ENCODE data around the gene SARNP. TPM values are rescaled to one million over a fixed set of nuclear protein-coding genes. Genes with fewer than 3 reads are reported as not detected.

The SARNP gene
- total RNA-seq, 8 experiments from 2014 or later: 81.9 to 148 (median 114) TPM

GRCh38 chr12:55733858-55734257, 83.7 kb downstream of the SARNP start:
- peaks cover 12 to 16% of the 10 kb centered on the region in 2 donors for H3K4me1 ChIP-seq (replicated peaks in 1 of 2)
- no peak overlapping the region for H3K4me3 ChIP-seq
- 50 to 100% (median 100%) methylated on average over 1 to 2 of the region's 2 CpGs; no CpG with 5 or more reads in 4 of the 10 experiments for WGBS, 10 experiments
- in situ Hi-C loops (cut with MboI; ENCODE audit: low pct_unique_long_range_greater_than_20kb in 2 of 9, low sequenced_read_pairs in 9 of 9, unreplicated experiment in 9 of 9): loop anchor here in 5 of 9 experiments (10.0 to 25.0 kb wide), 3 partner anchors 203 to 303 kb away; partner anchors contain the start of genes DGKA (in 3 of the 5), PYM1 (in 3 of the 5) and RPS26 (in 2 of the 5)
- no peak overlapping the region for H3K27ac ChIP-seq
- no peak for ATAC-seq (replicated peaks in 6 of 8)

GRCh38 chr12:55733021-55733555, 84.4 kb downstream of the SARNP start:
- H3K4me3 ChIP-seq: no peak overlapping the region
- peaks cover 12 to 16% of the 10 kb centered on the region in 2 donors for H3K4me1 ChIP-seq (replicated peaks in 1 of 2)
- in situ Hi-C loops (cut with MboI; ENCODE audit: low pct_unique_long_range_greater_than_20kb in 2 of 9, low sequenced_read_pairs in 9 of 9, unreplicated experiment in 9 of 9): loop anchor here in 5 of 9 experiments (10.0 to 25.0 kb wide), 3 partner anchors 204 to 304 kb away; partner anchors contain the start of genes DGKA (in 3 of the 5), PYM1 (in 3 of the 5) and RPS26 (in 2 of the 5)
- no peak for ATAC-seq (replicated peaks in 6 of 8)
- no peak overlapping the region for H3K27ac ChIP-seq
- 75 to 100% (median 90%) methylated on average over 1 to 7 of the region's 14 CpGs; no CpG with 5 or more reads in 3 of the 10 experiments for WGBS, 10 experiments

- H3K4me3 ChIP-seq: no peak overlapping the region
- H3K4me1 ChIP-seq (replicated peaks in 1 of 2): peaks cover 14% of the 10 kb centered on the region in 2 donors
- WGBS, 10 experiments: 80 to 100% (median 84%) methylated on average over 1 to 2 of the region's 4 CpGs; no CpG with 5 or more reads in 6 of the 10 experiments
- no peak overlapping the region for H3K27ac ChIP-seq
- no peak for ATAC-seq (replicated peaks in 6 of 8)
- in situ Hi-C loops (cut with MboI; ENCODE audit: low pct_unique_long_range_greater_than_20kb in 2 of 9, low sequenced_read_pairs in 9 of 9, unreplicated experiment in 9 of 9): loop anchor here in 5 of 9 experiments (10.0 to 25.0 kb wide), 3 partner anchors 205 to 305 kb away; partner anchors contain the start of genes DGKA (in 3 of the 5), PYM1 (in 3 of the 5) and RPS26 (in 2 of the 5)
Measured at GRCh38 chr12:55732288-55732687, 85.2 kb downstream of the SARNP start.

GRCh38 chr12:55729819-55730818, 87.4 kb downstream of the SARNP start:
- peaks cover 10 to 18% of the 10 kb centered on the region in 2 donors for H3K4me1 ChIP-seq (replicated peaks in 1 of 2)
- 2 to 22% (median 13%) methylated on average over 4 to 11 of the region's 19 CpGs; no CpG with 5 or more reads in 1 of the 10 experiments for WGBS, 10 experiments
- peak; percentile 5 to 26 (median 22) for ATAC-seq (replicated peaks in 6 of 8)
- in situ Hi-C loops (cut with MboI; ENCODE audit: low pct_unique_long_range_greater_than_20kb in 2 of 9, low sequenced_read_pairs in 9 of 9, unreplicated experiment in 9 of 9): loop anchor here in 5 of 9 experiments (10.0 to 25.0 kb wide), 3 partner anchors 207 to 307 kb away; partner anchors contain the start of genes DGKA (in 3 of the 5), PYM1 (in 3 of the 5) and RPS26 (in 2 of the 5)
- H3K27ac ChIP-seq: peak overlapping the region; percentile 95 to 96
- peak overlapping the region; percentile 53 to 98 (median 67) for H3K4me3 ChIP-seq

GRCh38 chr12:55728939-55729818, 88.3 kb downstream of the SARNP start, which contains the start of gene CD63:
Gene CD63 (minus strand): TSS chr12:55729009. CDS start chr12:55728341, 668 bp downstream.
- peak; percentile 53 to 75 (median 72) for ATAC-seq (replicated peaks in 6 of 8)
- peak within 1 kb of the TSS; percentile 95 to 96 for H3K27ac ChIP-seq
- in situ Hi-C loops (cut with MboI; ENCODE audit: low pct_unique_long_range_greater_than_20kb in 2 of 9, low sequenced_read_pairs in 9 of 9, unreplicated experiment in 9 of 9): loop anchor here in 4 of 9 experiments (25.0 kb wide), 2 partner anchors 208 to 308 kb away; partner anchors contain the start of genes DGKA (in 3 of the 4), PYM1 (in 3 of the 4) and RPS26 (in 2 of the 4)
- H3K4me3 ChIP-seq: peak within 1 kb of the TSS; percentile 53 to 98 (median 67)
- 0 to 5% (median 0%) methylated on average over 5 to 22 of the region's 61 CpGs; no CpG with 5 or more reads in 5 of the 10 experiments for WGBS, 10 experiments
- H3K4me1 ChIP-seq (replicated peaks in 1 of 2): peaks cover 10 to 18% of the 10 kb centered on the region in 2 donors

GRCh38 chr12:55728186-55728938, 89.2 kb downstream of the SARNP start:
- H3K4me3 ChIP-seq: peak overlapping the region; percentile 53 to 98 (median 67)
- in situ Hi-C loops (cut with MboI; ENCODE audit: low pct_unique_long_range_greater_than_20kb in 2 of 9, low sequenced_read_pairs in 9 of 9, unreplicated experiment in 9 of 9): loop anchor here in 4 of 9 experiments (25.0 kb wide), 2 partner anchors 209 to 309 kb away; partner anchors contain the start of genes DGKA (in 3 of the 4), PYM1 (in 3 of the 4) and RPS26 (in 2 of the 4)
- 0 to 20% methylated on average over 1 to 4 of the region's 61 CpGs; no CpG with 5 or more reads in 8 of the 10 experiments for WGBS, 10 experiments
- peaks cover 10 to 18% of the 10 kb centered on the region in 2 donors for H3K4me1 ChIP-seq (replicated peaks in 1 of 2)
- H3K27ac ChIP-seq: peak overlapping the region; percentile 95 to 96
- ATAC-seq (replicated peaks in 6 of 8): peak; percentile 6 to 48 (median 35)

- peak overlapping the region; percentile 53 to 98 (median 67) for H3K4me3 ChIP-seq
- peaks cover 10 to 18% of the 10 kb centered on the region in 2 donors for H3K4me1 ChIP-seq (replicated peaks in 1 of 2)
- WGBS, 10 experiments: 13% methylated on average over 6 of the region's 9 CpGs; no CpG with 5 or more reads in 9 of the 10 experiments
- peak overlapping the region; percentile 95 to 96 for H3K27ac ChIP-seq
- peak in 3 of 8 experiments; percentile 0 to 20 (median 1) for ATAC-seq (replicated peaks in 6 of 8)
- in situ Hi-C loops (cut with MboI; ENCODE audit: low pct_unique_long_range_greater_than_20kb in 2 of 9, low sequenced_read_pairs in 9 of 9, unreplicated experiment in 9 of 9): loop anchor here in 4 of 9 experiments (25.0 kb wide), 2 partner anchors 210 to 310 kb away; partner anchors contain the start of genes DGKA (in 3 of the 4), PYM1 (in 3 of the 4) and RPS26 (in 2 of the 4)
Measured at GRCh38 chr12:55727643-55728185, 89.8 kb downstream of the SARNP start.

GRCh38 chr12:55726971-55727370, 90.6 kb downstream of the SARNP start:
- 0 to 78% (median 36%) methylated on average over 2 to 5 of the region's 10 CpGs; no CpG with 5 or more reads in 6 of the 10 experiments for WGBS, 10 experiments

GRCh38 chr12:55725556-55725955, 92.0 kb downstream of the SARNP start:
- ATAC-seq (replicated peaks in 6 of 8): no peak
- in situ Hi-C loops (cut with MboI; ENCODE audit: low pct_unique_long_range_greater_than_20kb in 2 of 9, low sequenced_read_pairs in 9 of 9, unreplicated experiment in 9 of 9): loop anchor here in 4 of 9 experiments (25.0 kb wide), 2 partner anchors 212 to 312 kb away; partner anchors contain the start of genes DGKA (in 3 of the 4), PYM1 (in 3 of the 4) and RPS26 (in 2 of the 4)
- Histone ChIP-seq H3K4me1 (replicated peaks in 1 of 2) (peaks cover 6 to 8% of the 10 kb centered on the region in 2 donors), H3K27ac (no peak overlapping the region), H3K4me3 (no peak overlapping the region)
- 17 to 100% (median 60%) methylated on average over 1 to 2 of the region's 3 CpGs; no CpG with 5 or more reads in 2 of the 10 experiments for WGBS, 10 experiments

More at GRCh38 chr12:55726971-55727370, 90.6 kb downstream of the SARNP start:
- H3K4me3 ChIP-seq: peak overlapping the region; percentile 53 to 98 (median 67)
- ATAC-seq (replicated peaks in 6 of 8): no peak
- H3K4me1 ChIP-seq (replicated peaks in 1 of 2): peaks cover 10 to 18% of the 10 kb centered on the region in 2 donors
- no peak overlapping the region for H3K27ac ChIP-seq
- in situ Hi-C loops (cut with MboI; ENCODE audit: low pct_unique_long_range_greater_than_20kb in 2 of 9, low sequenced_read_pairs in 9 of 9, unreplicated experiment in 9 of 9): loop anchor here in 4 of 9 experiments (25.0 kb wide), 2 partner anchors 210 to 310 kb away; partner anchors contain the start of genes DGKA (in 3 of the 4), PYM1 (in 3 of the 4) and RPS26 (in 2 of the 4)

- in situ Hi-C loops (cut with MboI; ENCODE audit: low pct_unique_long_range_greater_than_20kb in 2 of 9, low sequenced_read_pairs in 9 of 9, unreplicated experiment in 9 of 9): loop anchor here in 4 of 9 experiments (25.0 kb wide), 2 partner anchors 212 to 312 kb away; partner anchors contain the start of genes DGKA (in 3 of the 4), PYM1 (in 3 of the 4) and RPS26 (in 2 of the 4)
- 20 to 100% (median 50%) methylated on average over 1 to 3 of the region's 3 CpGs; no CpG with 5 or more reads in 5 of the 10 experiments for WGBS, 10 experiments
- Histone ChIP-seq H3K27ac (no peak overlapping the region), H3K4me3 (no peak overlapping the region), H3K4me1 (replicated peaks in 1 of 2) (peaks cover 6% of the 10 kb centered on the region in 2 donors)
- ATAC-seq (replicated peaks in 6 of 8): no peak
Measured at GRCh38 chr12:55724940-55725309, 92.6 kb downstream of the SARNP start.

All from motor neuron (in vitro differentiated cells).